Coronary artery (tissue), 2 donors: Measurements from ENCODE around the gene UTP25.
A peak's percentile ranks its signal among the peaks of the same experiment; 100 is the strongest.

ENCODE experiments used
- DNase-seq: peaks from one replicate; pipeline ENCODE4 v3.0.0-alpha.2; 2017; ENCODE audit warnings: low spot score
- H3K27ac ChIP-seq, 2 donors: fragments of 200-600 bp; sonication (generic); one replicate each; pipeline ENCODE4 v1.5.1; 2016 to 2019
- H3K4me3 ChIP-seq: fragments of 200-600 bp; sonication (generic); 2 replicates; pipeline ENCODE4 v1.5.1; 2016; ENCODE audit warnings: mild to moderate bottlenecking, moderate library complexity
- CTCF ChIP-seq: fragments of 200-600 bp; sonication (generic); IDR thresholded peaks from one replicate; pipeline ENCODE4 v1.5.1; 2019; ENCODE audit warnings: antibody characterized with exemption

Gene UTP25, protein sequence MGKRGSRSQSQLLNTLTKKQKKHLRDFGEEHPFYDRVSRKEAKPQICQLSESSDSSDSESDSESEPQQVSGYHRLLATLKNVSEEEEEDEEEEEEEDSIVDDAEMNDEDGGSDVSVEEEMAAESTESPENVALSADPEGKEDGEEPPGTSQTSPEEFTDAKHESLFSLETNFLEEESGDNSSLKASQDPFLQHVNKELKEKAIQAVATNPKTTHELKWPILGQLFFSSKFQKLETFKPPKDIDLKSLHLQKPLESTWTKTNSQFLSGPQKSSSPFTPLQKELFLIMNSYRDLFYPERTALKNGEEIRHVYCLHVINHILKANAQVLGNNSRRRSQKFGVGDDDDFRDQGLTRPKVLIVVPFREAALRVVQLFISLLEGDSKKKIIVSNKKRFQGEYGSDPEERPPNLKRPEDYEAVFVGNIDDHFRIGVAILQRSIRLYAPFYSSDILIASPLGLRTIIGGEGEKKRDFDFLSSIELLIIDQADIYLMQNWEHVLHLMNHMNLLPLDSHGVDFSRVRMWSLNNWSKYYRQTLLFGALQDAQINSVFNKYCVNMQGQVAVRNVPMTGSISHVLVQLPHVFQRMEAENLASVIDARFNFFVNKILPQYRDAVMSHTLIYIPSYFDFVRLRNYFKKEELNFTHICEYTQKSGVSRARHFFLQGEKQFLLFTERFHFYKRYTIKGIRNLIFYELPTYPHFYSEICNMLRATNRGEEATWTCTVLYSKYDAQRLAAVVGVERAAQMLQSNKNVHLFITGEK

DNA sequence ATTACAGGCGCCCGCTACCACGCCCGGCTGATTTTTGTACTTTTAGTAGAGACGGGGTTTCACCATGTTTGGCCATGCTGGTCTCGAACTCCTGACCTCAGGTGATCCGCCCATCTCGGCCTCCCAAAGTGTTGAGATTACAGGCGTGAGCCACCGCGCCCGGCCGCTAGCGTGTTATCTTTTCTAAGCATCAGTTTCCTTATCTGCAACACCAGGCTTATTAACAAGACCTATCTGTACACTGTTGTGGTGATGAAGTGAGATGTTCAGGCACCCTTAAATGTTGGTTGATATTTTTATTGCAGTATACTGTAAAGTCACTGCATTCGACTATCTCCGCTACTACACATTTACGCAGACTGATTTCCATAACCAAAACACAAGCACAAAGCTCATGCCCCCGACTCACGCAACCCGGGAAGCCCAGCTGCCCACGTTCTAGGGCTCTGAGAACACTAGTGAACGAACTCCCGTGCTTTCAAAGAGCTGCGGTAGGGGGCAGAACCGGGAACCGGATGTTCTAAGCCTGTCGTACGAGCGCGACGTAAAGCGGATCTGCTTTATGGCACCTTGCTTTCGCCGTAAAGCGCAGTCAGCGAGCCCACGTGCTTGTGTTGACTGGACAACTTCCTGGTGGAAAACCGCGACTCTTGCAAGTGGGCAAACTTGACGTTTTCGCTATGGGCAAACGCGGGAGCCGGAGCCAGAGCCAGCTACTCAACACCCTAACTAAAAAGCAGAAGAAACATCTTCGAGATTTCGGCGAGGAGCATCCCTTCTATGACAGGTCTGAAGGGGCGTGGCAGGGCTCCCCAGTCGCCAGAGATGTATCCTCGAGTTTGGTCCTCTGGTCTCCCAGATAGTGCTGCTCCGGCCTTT, at the start of gene UTP25:
TSS of gene UTP25 (plus strand) at position 589 of the 879 bp plus-strand sequence. CDS start at position 681, 92 bp downstream.
- peak within 1 kb of the TSS; percentile 92 for H3K4me3 ChIP-seq
- H3K27ac ChIP-seq = peak within 1 kb of the TSS; percentile 39 to 82
- DNase-seq = peak; percentile 93
- TF ChIP-seq CTCF = peak; percentile 46

DNA sequence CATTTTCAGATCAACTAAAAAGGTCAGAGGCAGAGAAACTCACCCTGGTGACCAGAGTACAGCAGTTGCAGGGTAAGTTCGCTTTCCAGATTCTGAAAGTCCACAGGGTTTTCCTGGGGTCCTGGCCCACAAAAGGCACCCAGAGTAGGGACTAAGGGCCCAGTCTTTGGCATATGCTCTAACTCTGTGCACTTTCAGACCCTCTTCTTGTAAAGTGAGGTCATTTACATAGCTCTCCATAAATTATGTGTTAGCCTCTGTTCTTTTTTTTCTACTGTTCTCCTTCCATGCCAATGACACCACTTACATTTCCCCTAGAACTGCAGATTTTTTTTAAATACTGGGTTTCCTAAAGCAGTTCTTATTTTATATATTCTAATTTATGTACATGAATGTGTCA, 49.7 kb upstream of the UTP25 start:
- no peak for TF ChIP-seq CTCF
- H3K27ac ChIP-seq = no peak overlapping the region
- H3K4me3 ChIP-seq = no peak overlapping the region
- DNase-seq = no peak

DNA sequence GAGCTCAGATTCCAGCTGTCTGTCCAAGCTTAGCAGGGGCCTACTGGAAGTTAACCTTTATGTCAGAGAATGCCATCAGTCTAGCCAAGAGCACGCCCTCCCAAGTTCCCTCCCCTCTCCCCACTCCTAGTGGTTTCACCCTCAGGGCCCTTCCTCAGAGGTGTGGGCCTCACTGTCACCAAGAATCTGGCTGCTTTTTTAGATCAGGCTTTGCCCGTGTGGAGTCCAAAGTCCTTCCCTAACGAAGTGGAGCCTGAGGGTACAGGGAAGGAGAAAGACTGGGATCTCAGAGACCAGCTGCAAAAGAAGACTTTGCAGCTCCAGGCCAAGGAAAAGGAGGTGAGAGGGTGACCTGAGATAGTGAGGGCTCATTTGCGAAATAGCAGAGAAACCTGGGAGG, 47.5 kb upstream of the UTP25 start:
- Histone ChIP-seq H3K4me3 (no peak overlapping the region), H3K27ac (no peak overlapping the region)
- no peak for DNase-seq
- TF ChIP-seq CTCF = no peak

- H3K4me3 ChIP-seq = peak overlapping the region; percentile 85
- H3K27ac ChIP-seq = no peak overlapping the region
- no peak for TF ChIP-seq CTCF
- DNase-seq = no peak
Measured at GRCh38 chr1:209783386-209783785, 44.4 kb upstream of the UTP25 start.

GRCh38 chr1:209784265-209785169, 43.3 kb upstream of the UTP25 start, which contains the start of gene C1orf74:
TSS of gene C1orf74 (minus strand) at chr1:209784559. CDS start at chr1:209783634, 925 bp downstream.
- DNase-seq = peak; percentile 98
- Histone ChIP-seq H3K27ac (peak within 1 kb of the TSS; percentile 67 to 89), H3K4me3 (peak within 1 kb of the TSS; percentile 85)
- TF ChIP-seq CTCF = no peak

- H3K4me3 ChIP-seq = no peak overlapping the region
- no peak for TF ChIP-seq CTCF
- H3K27ac ChIP-seq = no peak overlapping the region
- DNase-seq = no peak
Measured at GRCh38 chr1:209785592-209785991, 42.2 kb upstream of the UTP25 start.
